Karpas-422 (cell line): ENCODE measurements around the gene PDE2A. TPM values are rescaled to one million over a fixed set of nuclear protein-coding genes. Genes with fewer than 3 reads are reported as not detected.

Source experiments
- DNase-seq: peaks from one replicate; pipeline ENCODE4 v3.0.0-alpha.2; 2015
- H2AFZ ChIP-seq: fragments of 200-600 bp; sonication (generic); 2 replicates; pipeline ENCODE4 v1.6.1; 2014; ENCODE audit warnings: antibody characterized with exemption, low read length, mixed read lengths
- H3K27ac ChIP-seq: fragments of 200-600 bp; sonication (generic); 2 replicates; pipeline ENCODE4 v1.5.1; 2014; ENCODE audit warnings: mild to moderate bottlenecking, low read length, moderate library complexity
- H3K27me3 ChIP-seq: fragments of 200-600 bp; sonication (generic); 2 replicates; pipeline ENCODE4 v1.6.1; 2014; ENCODE audit warnings: low read length, mixed read lengths
- H3K36me3 ChIP-seq: fragments of 200-600 bp; sonication (generic); 2 replicates; pipeline ENCODE4 v1.6.1; 2014; ENCODE audit warnings: low read length, mixed read lengths; ENCODE audit not compliant: insufficient read depth
- H3K4me1 ChIP-seq: fragments of 200-600 bp; sonication (generic); 2 replicates; pipeline ENCODE4 v1.6.1; 2014; ENCODE audit warnings: mild to moderate bottlenecking, low read length, mixed read lengths
- H3K4me2 ChIP-seq: fragments of 200-600 bp; sonication (generic); 2 replicates; pipeline ENCODE4 v1.6.1; 2014; ENCODE audit warnings: low read length, low read depth, mild to moderate bottlenecking; ENCODE audit not compliant: poor library complexity, severe bottlenecking
- H3K4me3 ChIP-seq: fragments of 200-600 bp; sonication (generic); 2 replicates; pipeline ENCODE4 v1.5.1; 2014; ENCODE audit warnings: mild to moderate bottlenecking, antibody characterized with exemption, low read length, mixed read lengths
- H3K79me2 ChIP-seq: fragments of 200-600 bp; sonication (generic); 2 replicates; pipeline ENCODE4 v1.6.1; 2014; ENCODE audit warnings: mild to moderate bottlenecking, low read length, mixed read lengths
- H3K9ac ChIP-seq: fragments of 200-600 bp; sonication (generic); 2 replicates; pipeline ENCODE4 v1.6.0; 2014; ENCODE audit warnings: low read length
- H3K9me2 ChIP-seq: fragments of 200-600 bp; sonication (generic), shearing (Covaris generic); replicated peaks from 2 replicates; pipeline ENCODE4 v1.6.0; 2014; ENCODE audit warnings: mild to moderate bottlenecking, low read length, moderate library complexity; ENCODE audit not compliant: insufficient read depth
- H3K9me3 ChIP-seq: fragments of 300-700, 200-600 bp; sonication (generic); 2 replicates; pipeline ENCODE4 v1.6.1; 2014; ENCODE audit warnings: low read length, mixed read lengths
- H4K20me1 ChIP-seq: fragments of 200-600 bp; sonication (generic); 2 replicates; pipeline ENCODE4 v1.6.1; 2014; ENCODE audit warnings: mild to moderate bottlenecking, antibody characterized with exemption, low read length, low read depth; ENCODE audit not compliant: insufficient read depth
- total RNA-seq: library from RNA; depleted of rRNA; stranded (reverse); fragments of >200 nt; shearing (Covaris generic); gene quantifications from 2 replicates; pipeline ENCODE4 v1.2.3, GENCODE V29; 2014; ENCODE audit warnings: low replicate concordance

PDE2A gene
- total RNA-seq, 1 experiment from 2014 or later, result 1.8 TPM

- H3K9ac ChIP-seq, result no peak overlapping the region
- no peak overlapping the region for H3K4me2 ChIP-seq
- no peak overlapping the region for H2AFZ ChIP-seq
- no peaks in the 10 kb centered on the region for H3K9me2 ChIP-seq
- no peaks in the 10 kb centered on the region for H3K27me3 ChIP-seq
- no peak overlapping the region for H3K27ac ChIP-seq
- no peaks in the 10 kb centered on the region for H3K79me2 ChIP-seq
- H3K36me3 ChIP-seq, result no peaks in the 10 kb centered on the region
- no peak overlapping the region for H3K4me3 ChIP-seq
- peaks cover 17% of the 10 kb centered on the region for H3K4me1 ChIP-seq
- H4K20me1 ChIP-seq, result peaks cover 13% of the 10 kb centered on the region; the same call in 1 of the 2 replicates
- no peaks in the 10 kb centered on the region for H3K9me3 ChIP-seq
- DNase-seq, result no peak
Observed at GRCh38 chr11:72592698-72593495, 81.3 kb downstream of the PDE2A start.

- H3K4me2 ChIP-seq, result no peak overlapping the region
- H3K9ac ChIP-seq, result no peak overlapping the region
- no peaks in the 10 kb centered on the region for H3K9me3 ChIP-seq
- H2AFZ ChIP-seq, result no peak overlapping the region
- no peaks in the 10 kb centered on the region for H3K36me3 ChIP-seq
- peak; percentile 46 for DNase-seq
- H3K4me3 ChIP-seq, result no peak overlapping the region
- H3K27me3 ChIP-seq, result no peaks in the 10 kb centered on the region
- H3K79me2 ChIP-seq, result no peaks in the 10 kb centered on the region
- no peak overlapping the region for H3K27ac ChIP-seq
- peaks cover 5% of the 10 kb centered on the region; the same call in 1 of the 2 replicates for H4K20me1 ChIP-seq
- H3K4me1 ChIP-seq, result peaks cover 17% of the 10 kb centered on the region
- no peaks in the 10 kb centered on the region for H3K9me2 ChIP-seq
Observed at GRCh38 chr11:72591785-72592502, 82.3 kb downstream of the PDE2A start.

GRCh38 chr11:72591023-72591422, 83.2 kb downstream of the PDE2A start:
- H3K4me2 ChIP-seq, result no peak overlapping the region
- H3K4me1 ChIP-seq, result peaks cover 17% of the 10 kb centered on the region
- H3K27me3 ChIP-seq, result no peaks in the 10 kb centered on the region
- H3K79me2 ChIP-seq, result no peaks in the 10 kb centered on the region
- no peak overlapping the region for H3K9ac ChIP-seq
- no peak for DNase-seq
- H2AFZ ChIP-seq, result no peak overlapping the region
- no peak overlapping the region for H3K4me3 ChIP-seq
- H3K27ac ChIP-seq, result no peak overlapping the region
- H3K36me3 ChIP-seq, result no peaks in the 10 kb centered on the region
- peaks cover 7% of the 10 kb centered on the region; the same call in 1 of the 2 replicates for H4K20me1 ChIP-seq
- no peaks in the 10 kb centered on the region for H3K9me2 ChIP-seq
- H3K9me3 ChIP-seq, result no peaks in the 10 kb centered on the region

GRCh38 chr11:72589802-72590761, 84.1 kb downstream of the PDE2A start:
- Histone ChIP-seq H3K36me3 (no peaks in the 10 kb centered on the region), H3K9ac (no peak overlapping the region), H3K9me2 (no peaks in the 10 kb centered on the region), H3K27ac (no peak overlapping the region), H3K9me3 (no peaks in the 10 kb centered on the region), H3K27me3 (no peaks in the 10 kb centered on the region), H3K4me3 (no peak overlapping the region), H3K4me2 (no peak overlapping the region), H3K4me1 (peaks cover 17% of the 10 kb centered on the region), H3K79me2 (no peaks in the 10 kb centered on the region), H4K20me1 (peaks cover 13% of the 10 kb centered on the region; the same call in 1 of the 2 replicates), H2AFZ (no peak overlapping the region)
- DNase-seq, result peak; percentile 79

- no peaks in the 10 kb centered on the region for H3K9me2 ChIP-seq
- DNase-seq, result no peak
- H3K9ac ChIP-seq, result no peak overlapping the region
- no peak overlapping the region for H3K27ac ChIP-seq
- H3K4me2 ChIP-seq, result no peak overlapping the region
- no peaks in the 10 kb centered on the region for H3K79me2 ChIP-seq
- peaks cover 17% of the 10 kb centered on the region for H3K4me1 ChIP-seq
- no peaks in the 10 kb centered on the region for H3K9me3 ChIP-seq
- no peaks in the 10 kb centered on the region for H3K27me3 ChIP-seq
- no peaks in the 10 kb centered on the region for H3K36me3 ChIP-seq
- H4K20me1 ChIP-seq, result peaks cover 15% of the 10 kb centered on the region; the same call in 1 of the 2 replicates
- no peak overlapping the region for H3K4me3 ChIP-seq
- H2AFZ ChIP-seq, result no peak overlapping the region
Observed at GRCh38 chr11:72588421-72589410, 85.5 kb downstream of the PDE2A start.

GRCh38 chr11:72587696-72588095, 86.5 kb downstream of the PDE2A start:
- H3K9me2 ChIP-seq, result no peaks in the 10 kb centered on the region
- no peaks in the 10 kb centered on the region for H3K79me2 ChIP-seq
- peaks cover 10% of the 10 kb centered on the region for H3K4me1 ChIP-seq
- peaks cover 15% of the 10 kb centered on the region; the same call in 1 of the 2 replicates for H4K20me1 ChIP-seq
- H3K4me3 ChIP-seq, result no peak overlapping the region
- H3K4me2 ChIP-seq, result no peak overlapping the region
- no peaks in the 10 kb centered on the region for H3K36me3 ChIP-seq
- H3K27ac ChIP-seq, result no peak overlapping the region
- no peaks in the 10 kb centered on the region for H3K27me3 ChIP-seq
- no peak overlapping the region for H2AFZ ChIP-seq
- H3K9me3 ChIP-seq, result no peaks in the 10 kb centered on the region
- DNase-seq, result no peak
- no peak overlapping the region for H3K9ac ChIP-seq

- no peaks in the 10 kb centered on the region for H3K9me2 ChIP-seq
- peaks cover 2% of the 10 kb centered on the region for H3K4me1 ChIP-seq
- H3K4me2 ChIP-seq, result no peak overlapping the region
- H3K27me3 ChIP-seq, result no peaks in the 10 kb centered on the region
- H4K20me1 ChIP-seq, result peaks cover 15% of the 10 kb centered on the region; the same call in 1 of the 2 replicates
- H3K79me2 ChIP-seq, result no peaks in the 10 kb centered on the region
- DNase-seq, result no peak
- no peak overlapping the region for H2AFZ ChIP-seq
- H3K36me3 ChIP-seq, result no peaks in the 10 kb centered on the region
- no peak overlapping the region for H3K4me3 ChIP-seq
- no peak overlapping the region for H3K27ac ChIP-seq
- H3K9me3 ChIP-seq, result no peaks in the 10 kb centered on the region
- no peak overlapping the region for H3K9ac ChIP-seq
Observed at GRCh38 chr11:72586321-72587090, 87.7 kb downstream of the PDE2A start.
